Tibial nerve (tissue), 4 donors: ENCODE results near the gene PTCH1. TPM values are rescaled to one million over a fixed set of nuclear protein-coding genes. Genes with fewer than 3 reads are reported as not detected.

ENCODE experiments used
- DNase-seq, 2 donors: peaks; one replicate each; pipeline ENCODE4 v3.0.0-alpha.2; 2019; ENCODE audit warnings: low spot score in 2 of 2
- H3K27ac ChIP-seq, 4 donors: fragments of 200-600 bp; sonication (generic) in 3 of 4; one replicate each; pipeline ENCODE4 v1.5.1; 2017 to 2019; ENCODE audit warnings: mild to moderate bottlenecking in 1 of 4
- H3K27me3 ChIP-seq, 2 donors: fragments of 200-600 bp; sonication (generic) in 1 of 2; one replicate each; pipeline versions ENCODE4 v1.5.1 to v1.6.0; 2017 to 2019
- H3K36me3 ChIP-seq, 3 donors: fragments of 200-600 bp; sonication (generic); one replicate each; pipeline ENCODE4 v1.5.1; 2018 to 2019
- H3K4me1 ChIP-seq, 4 donors: fragments of 200-600 bp; sonication (generic) in 3 of 4; one replicate each; pipeline ENCODE4 v1.5.1; 2017 to 2019
- H3K4me3 ChIP-seq, 4 donors: fragments of 200-600 bp; sonication (generic) in 3 of 4; one replicate each; pipeline ENCODE4 v1.5.1; 2017 to 2019; ENCODE audit warnings: mild to moderate bottlenecking in 1 of 4, moderate library complexity in 1 of 4
- H3K9me3 ChIP-seq, 4 donors: fragments of 200-600 bp; sonication (generic) in 3 of 4; one replicate each; pipeline ENCODE4 v1.5.1; 2017 to 2019
- CTCF ChIP-seq, 5 experiments: fragments of 200-600 bp in 3 of 5; fragments of 450-650 bp in 2 of 5; sonication (generic) in 3 of 5; IDR thresholded peaks; one replicate each; pipeline ENCODE4 v1.5.1; 2016 to 2019; ENCODE audit warnings: antibody characterized with exemption in 5 of 5, mild to moderate bottlenecking in 3 of 5, moderate library complexity in 2 of 5
- EP300 ChIP-seq, 2 donors: sonication (generic); formaldehyde crosslinking; IDR thresholded peaks; one replicate each; pipeline ENCODE4 v1.6.1; 2017; ENCODE audit warnings: antibody characterized with exemption in 2 of 2, mild to moderate bottlenecking in 1 of 2
- POLR2A ChIP-seq, 2 donors: fragments of 450-650 bp; IDR thresholded peaks; one replicate each; pipeline ENCODE4 v1.6.1; 2017; ENCODE audit warnings: antibody characterized with exemption in 2 of 2, mild to moderate bottlenecking in 2 of 2, moderate library complexity in 2 of 2
- WGBS, 2 donors: methylation state at CpG; one replicate each; pipeline ENCODE4 v1.1.5; 2018; 5-methylcytosine and 5-hydroxymethylcytosine counted together
- total RNA-seq, 4 donors: library from RNA; depleted of rRNA; stranded (reverse); fragments of >200 nt; gene quantifications; one replicate each; pipeline ENCODE4 v1.1.0, GENCODE V29; 2016

Gene PTCH1
- total RNA-seq, 4 donors from 2014 or later = 39.0 to 173 (median 86.6) TPM

- peaks cover 0 to 77% (median 35%) of the 10 kb centered on the region in 4 donors for H3K4me1 ChIP-seq
- H3K27me3 ChIP-seq = no peaks in the 10 kb centered on the region
- peak overlapping the region in 3 of 4 donors; percentile 8 to 44 (median 18) for H3K27ac ChIP-seq
- no peaks in the 10 kb centered on the region for H3K9me3 ChIP-seq
- no peak overlapping the region for H3K4me3 ChIP-seq
- no peak for TF ChIP-seq EP300 (IDR thresholded peaks at IDR 0.05)
- TF ChIP-seq POLR2A (IDR thresholded peaks at IDR 0.05) = no peak
- TF ChIP-seq CTCF (IDR thresholded peaks at IDR 0.05) = no peak
- 77 to 83% methylated on average over 13 of the region's 13 CpGs for WGBS, 2 donors
- no peak for DNase-seq
- peaks cover 0 to 66% (median 0%) of the 10 kb centered on the region in 3 donors for H3K36me3 ChIP-seq
Observed at GRCh38 chr9:95459178-95459577, 57.6 kb downstream of the PTCH1 start.

GRCh38 chr9:95458666-95459065 is 58.1 kb downstream of the PTCH1 start:
- peaks cover 0 to 76% (median 31%) of the 10 kb centered on the region in 4 donors for H3K4me1 ChIP-seq
- no peak for DNase-seq
- TF ChIP-seq POLR2A (IDR thresholded peaks at IDR 0.05) = no peak
- no peak for TF ChIP-seq EP300 (IDR thresholded peaks at IDR 0.05)
- TF ChIP-seq CTCF (IDR thresholded peaks at IDR 0.05) = no peak
- no peaks in the 10 kb centered on the region for H3K27me3 ChIP-seq
- H3K36me3 ChIP-seq = peaks cover 0 to 72% (median 0%) of the 10 kb centered on the region in 3 donors
- H3K27ac ChIP-seq = peak overlapping the region in 2 of 4 donors; percentile 18 to 44
- H3K9me3 ChIP-seq = no peaks in the 10 kb centered on the region
- WGBS, 2 donors = 30 to 39% methylated on average over 6 of the region's 6 CpGs
- H3K4me3 ChIP-seq = no peak overlapping the region

DNA sequence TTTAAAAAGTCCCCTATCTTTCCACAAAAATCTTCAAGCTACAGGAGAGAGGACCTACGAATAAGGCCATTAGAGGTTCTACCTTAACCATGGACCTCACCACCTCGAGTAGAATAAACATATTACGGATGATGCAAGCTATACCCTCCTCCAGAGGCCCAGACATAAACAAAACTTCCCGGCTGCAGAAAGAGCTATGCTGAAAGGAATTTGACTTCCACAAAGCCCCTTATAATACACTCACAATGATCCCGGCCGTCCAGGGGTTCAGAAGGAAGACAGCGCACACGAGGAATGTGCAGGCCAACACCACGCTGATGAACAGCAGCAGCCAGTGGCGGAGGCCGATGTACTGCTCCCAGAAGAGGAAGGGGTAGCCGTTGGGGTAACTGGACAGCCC is 59.0 kb downstream of the PTCH1 start:
- TF ChIP-seq POLR2A (IDR thresholded peaks at IDR 0.05) (no peak), EP300 (IDR thresholded peaks at IDR 0.05) (no peak), CTCF (IDR thresholded peaks at IDR 0.05) (no peak)
- no peak for DNase-seq
- peak overlapping the region in 2 of 4 donors; percentile 1 to 22 for H3K27ac ChIP-seq
- H3K9me3 ChIP-seq = no peaks in the 10 kb centered on the region
- H3K36me3 ChIP-seq = peaks cover 0 to 81% (median 0%) of the 10 kb centered on the region in 3 donors
- no peaks in the 10 kb centered on the region for H3K27me3 ChIP-seq
- no peak overlapping the region for H3K4me3 ChIP-seq
- H3K4me1 ChIP-seq = peaks cover 0 to 67% (median 22%) of the 10 kb centered on the region in 4 donors
- WGBS, 2 donors = 39 to 40% methylated on average over 12 of the region's 12 CpGs

GRCh38 chr9:95455714-95456113 is 61.1 kb downstream of the PTCH1 start:
- peaks cover 0 to 90% (median 0%) of the 10 kb centered on the region in 3 donors for H3K36me3 ChIP-seq
- WGBS, 2 donors = 75 to 82% methylated on average over 9 of the region's 9 CpGs

More at GRCh38 chr9:95455714-95456113, 61.1 kb downstream of the PTCH1 start:
- TF ChIP-seq CTCF (IDR thresholded peaks at IDR 0.05) (no peak), EP300 (IDR thresholded peaks at IDR 0.05) (no peak), POLR2A (IDR thresholded peaks at IDR 0.05) (no peak)
- Histone ChIP-seq H3K4me3 (no peak overlapping the region), H3K27ac (peak overlapping the region in 1 of 4 donors; percentile 14), H3K9me3 (no peaks in the 10 kb centered on the region), H3K4me1 (peaks cover 0 to 47% (median 10%) of the 10 kb centered on the region in 4 donors), H3K27me3 (no peaks in the 10 kb centered on the region)
- no peak for DNase-seq
